Testis (tissue), 3 donors: ENCODE data around the gene PISD. TPM values are rescaled to one million over a fixed set of nuclear protein-coding genes. Genes with fewer than 3 reads are reported as not detected.

ENCODE experiments used
- DNase-seq: peaks from one replicate; pipeline ENCODE4 v3.0.0-alpha.2; 2019
- H3K27ac ChIP-seq, 2 donors: fragments of 200-600 bp; sonication (generic); one replicate each; pipeline ENCODE4 v1.5.1; 2019
- H3K27me3 ChIP-seq: fragments of 200-600 bp; sonication (generic); one replicate; pipeline ENCODE4 v1.5.1; 2019
- H3K36me3 ChIP-seq: fragments of 200-600 bp; sonication (generic); one replicate; pipeline ENCODE4 v1.5.1; 2017; ENCODE audit warnings: low read depth; ENCODE audit errors: missing control alignments
- H3K4me1 ChIP-seq: fragments of 200-600 bp; sonication (generic); one replicate; pipeline ENCODE4 v1.5.1; 2019
- H3K4me3 ChIP-seq, 2 donors: fragments of 200-600 bp; sonication (generic); one replicate each; pipeline ENCODE4 v1.5.1; 2017 to 2019
- H3K9me3 ChIP-seq: fragments of 200-600 bp; sonication (generic); one replicate; pipeline ENCODE4 v1.5.1; 2017
- CTCF ChIP-seq, 3 experiments: fragments of 450-650 bp in 2 of 3; fragments of 200-600 bp in 1 of 3; sonication (generic) in 1 of 3; IDR thresholded peaks; one replicate each; pipeline ENCODE4 v1.5.1; 2016 to 2019; ENCODE audit warnings: antibody characterized with exemption in 3 of 3, mild to moderate bottlenecking in 2 of 3, moderate library complexity in 1 of 3
- POLR2A ChIP-seq: fragments of 450-650 bp; IDR thresholded peaks from one replicate; pipeline ENCODE4 v1.6.1; 2017; ENCODE audit warnings: antibody characterized with exemption, mild to moderate bottlenecking, moderate library complexity
- WGBS, 2 donors: methylation state at CpG; one replicate each; pipeline ENCODE4 v1.1.5; 2018; 5-methylcytosine and 5-hydroxymethylcytosine counted together
- intact Hi-C: fragments of 100-400 bp; cut with DNase I; formaldehyde crosslinking; loops from one replicate; pipeline ENCODE4 v1.15.1; 2023; ENCODE audit warnings: low total_unique reads
- polyA plus RNA-seq: library from polyadenylated mRNA; stranded (reverse); fragments of 350-450 nt; fragmentation: Illumina TruSeq; extraction: RNeasy Lipid Tissue Mini Kit (QIAGEN cat#74804); gene quantifications from one replicate; pipeline ENCODE4 v1.2.3, GENCODE V29; 2014; ENCODE audit warnings: low read depth, low replicate concordance; ENCODE audit not compliant: insufficient read depth
- total RNA-seq, 2 donors: library from RNA; depleted of rRNA; stranded (reverse); fragments of >200 nt; gene quantifications; one replicate each; pipeline ENCODE4 v1.2.3, GENCODE V29; 2016

Gene PISD
- total and polyA plus RNA-seq, 3 donors from 2014 or later: 93.5 to 126 (median 120) TPM

- no peak for DNase-seq
- Histone ChIP-seq H3K4me3 (no peak overlapping the region), H3K9me3 (no peaks in the 10 kb centered on the region), H3K27ac (no peak overlapping the region), H3K36me3 (no peaks in the 10 kb centered on the region), H3K4me1 (no peaks in the 10 kb centered on the region), H3K27me3 (no peaks in the 10 kb centered on the region)
- TF ChIP-seq POLR2A (no peak), CTCF (IDR thresholded peaks at IDR 0.05) (no peak)
- intact Hi-C loops: no loop called here
- WGBS, 2 donors: 71 to 82% methylated on average over 9 of the region's 9 CpGs
Measured at GRCh38 chr22:31652911-31653684, 8.9 kb downstream of the PISD start.

- intact Hi-C loops: no loop called here
- no peak for TF ChIP-seq CTCF (IDR thresholded peaks at IDR 0.05)
- no peak overlapping the region for H3K27ac ChIP-seq
- no peaks in the 10 kb centered on the region for H3K9me3 ChIP-seq
- H3K36me3 ChIP-seq: no peaks in the 10 kb centered on the region
- no peak overlapping the region for H3K4me3 ChIP-seq
- DNase-seq: no peak
- no peaks in the 10 kb centered on the region for H3K4me1 ChIP-seq
- no peaks in the 10 kb centered on the region for H3K27me3 ChIP-seq
- 89 to 93% methylated on average over 9 of the region's 9 CpGs for WGBS, 2 donors
Measured at GRCh38 chr22:31652088-31652487, 9.9 kb downstream of the PISD start.

- no peaks in the 10 kb centered on the region for H3K27me3 ChIP-seq
- H3K36me3 ChIP-seq: no peaks in the 10 kb centered on the region
- no peak for DNase-seq
- TF ChIP-seq CTCF (IDR thresholded peaks at IDR 0.05) (no peak), POLR2A (no peak)
- H3K4me1 ChIP-seq: no peaks in the 10 kb centered on the region
- whole genome bisulfite sequencing, 2 donors: 83 to 91% methylated on average over 4 of the region's 4 CpGs
- intact Hi-C loops: no loop called here
- H3K27ac ChIP-seq: no peak overlapping the region
- H3K9me3 ChIP-seq: no peaks in the 10 kb centered on the region
- H3K4me3 ChIP-seq: no peak overlapping the region
Measured at GRCh38 chr22:31651664-31652063, 10.4 kb downstream of the PISD start.

GRCh38 chr22:31650391-31650790 lies 11.6 kb downstream of the PISD start:
- DNase-seq: no peak

More at GRCh38 chr22:31650391-31650790, 11.6 kb downstream of the PISD start:
- Histone ChIP-seq H3K9me3 (no peaks in the 10 kb centered on the region), H3K4me3 (no peak overlapping the region), H3K27ac (no peak overlapping the region), H3K36me3 (no peaks in the 10 kb centered on the region), H3K27me3 (no peaks in the 10 kb centered on the region), H3K4me1 (no peaks in the 10 kb centered on the region)
- intact Hi-C loops: no loop called here
- no peak for TF ChIP-seq POLR2A
- no peak for TF ChIP-seq CTCF (IDR thresholded peaks at IDR 0.05)
- WGBS, 2 donors: 79 to 90% methylated on average over 6 of the region's 6 CpGs
